GM18873 (cell line): Measurements from ENCODE around the gene AMZ1.
A peak's percentile ranks its signal among the peaks of the same experiment; 100 is the strongest.
"Not testable (repeated sequence)": the region's sequence is repeated elsewhere in the genome, so short reads cannot be mapped to it uniquely, and the experiment has no call there.

Experiments used
- ATAC-seq: cut with Tn5 transposase; IDR thresholded peaks from one replicate; pipeline ENCODE4 v1.9.1; 2021; ENCODE audit warnings: mild to moderate bottlenecking, moderate library complexity, moderate number of reproducible peaks; ENCODE audit not compliant: unreplicated experiment, low FRiP score

AMZ1 gene

GRCh38 chr7:2689343-2689847 is 1.4 kb downstream of the AMZ1 start:
- no peak for ATAC-seq

GRCh38 chr7:2689951-2690705 is 2.1 kb downstream of the AMZ1 start:
- ATAC-seq: no peak

- no peak for ATAC-seq
Observed at GRCh38 chr7:2691011-2691707, 3.2 kb downstream of the AMZ1 start.

- not testable (repeated sequence) for ATAC-seq
Observed at GRCh38 chr7:2691932-2692439, 4.0 kb downstream of the AMZ1 start.

DNA sequence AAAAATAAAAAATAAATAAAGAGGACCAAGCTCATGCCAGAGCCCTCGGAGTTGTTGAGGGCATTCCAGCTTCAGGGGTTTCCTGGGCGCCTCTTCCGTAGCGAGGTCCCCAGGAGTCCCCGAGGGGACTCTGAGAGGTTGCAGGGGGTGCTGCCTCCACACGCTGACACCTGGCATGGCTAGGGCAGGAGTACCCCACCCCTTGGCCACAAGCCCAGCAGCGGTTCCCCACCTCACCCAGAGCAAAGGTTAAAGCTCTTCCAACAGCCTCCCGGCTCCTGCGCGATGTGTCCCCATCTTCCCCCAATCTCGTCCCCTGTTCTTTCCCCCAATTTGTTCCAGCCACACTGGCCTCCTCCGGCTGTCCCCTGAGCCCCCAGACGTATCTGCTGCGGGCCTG is 4.5 kb downstream of the AMZ1 start:
- ATAC-seq: no peak

DNA sequence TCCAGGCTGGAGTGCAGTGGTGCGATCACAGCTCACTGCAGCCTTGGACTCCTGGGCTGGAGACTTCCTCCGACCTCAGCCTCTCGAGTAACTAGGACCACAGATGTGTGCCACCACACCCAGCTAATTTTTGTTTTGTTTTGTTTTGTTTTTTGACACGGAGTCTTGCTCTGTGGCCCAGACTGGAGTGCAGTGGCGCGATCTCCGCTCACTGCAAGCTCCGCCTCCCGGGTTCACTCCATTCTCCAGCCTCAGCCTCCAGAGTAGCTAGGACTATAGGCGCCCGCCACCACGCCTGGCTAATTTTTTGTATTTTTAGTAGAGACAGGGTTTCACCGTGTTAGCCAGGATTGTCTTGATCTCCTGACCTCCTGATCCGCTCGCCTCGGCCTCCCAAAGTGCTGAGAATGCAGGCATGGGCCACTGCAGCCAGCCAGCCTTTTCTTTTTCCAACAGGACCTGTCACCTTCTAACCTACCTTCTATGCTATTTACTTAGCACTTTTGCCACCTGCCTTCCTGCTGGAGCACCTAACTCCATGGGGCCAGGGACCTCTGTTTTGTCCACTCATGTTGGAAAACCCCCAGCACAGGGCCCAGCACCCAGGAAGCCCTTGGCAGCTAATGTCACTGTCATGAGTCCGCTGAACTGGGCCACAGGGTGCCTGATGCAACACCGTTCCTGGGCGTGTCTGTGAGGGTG is 5.6 kb downstream of the AMZ1 start:
- ATAC-seq: not testable (repeated sequence)

GRCh38 chr7:2694122-2694436 is 6.1 kb downstream of the AMZ1 start:
- ATAC-seq: not testable (repeated sequence)

DNA sequence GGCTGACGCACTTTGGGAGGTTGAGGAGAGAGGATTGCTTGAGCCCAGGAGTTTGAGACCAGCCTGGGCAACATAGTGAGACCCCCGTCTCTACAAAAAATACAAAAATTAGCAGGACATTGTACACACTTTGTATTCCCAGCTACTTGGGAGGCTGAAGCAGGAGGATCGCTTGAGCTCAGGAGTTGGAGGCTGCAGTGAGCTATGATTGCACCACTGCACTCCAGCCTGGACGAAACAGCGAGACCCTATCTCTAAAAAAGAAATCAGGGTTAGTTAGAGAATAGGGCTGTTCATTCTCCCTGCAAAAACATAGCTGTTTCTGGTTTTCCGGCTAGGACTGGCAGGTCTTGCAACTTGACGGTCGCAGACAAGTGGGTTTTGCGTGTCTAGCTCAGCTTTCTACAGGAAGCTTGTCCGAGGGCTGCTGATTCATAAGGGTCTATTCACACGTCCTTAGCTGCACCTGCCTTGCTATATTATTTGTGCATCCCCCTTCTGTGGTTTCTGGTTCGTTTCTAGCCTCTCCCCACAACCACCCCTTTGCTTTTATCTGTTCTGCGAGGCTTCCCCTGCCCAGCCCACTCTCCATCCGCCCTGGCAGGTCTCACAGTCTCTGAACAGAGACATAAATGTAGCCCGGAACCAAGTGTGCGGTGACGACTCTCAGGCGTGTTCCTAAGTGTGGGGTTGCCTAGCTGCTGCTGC is 10.7 kb downstream of the AMZ1 start:
- ATAC-seq: peak; percentile 91

- ATAC-seq: no peak
Observed at GRCh38 chr7:2699289-2699620, 11.3 kb downstream of the AMZ1 start.

- ATAC-seq: no peak
Observed at GRCh38 chr7:2700141-2700850, 12.3 kb downstream of the AMZ1 start.

- no peak for ATAC-seq
Observed at GRCh38 chr7:2701424-2701823, 13.4 kb downstream of the AMZ1 start.

GRCh38 chr7:2701832-2702593 is 14.0 kb downstream of the AMZ1 start:
- ATAC-seq: no peak

DNA sequence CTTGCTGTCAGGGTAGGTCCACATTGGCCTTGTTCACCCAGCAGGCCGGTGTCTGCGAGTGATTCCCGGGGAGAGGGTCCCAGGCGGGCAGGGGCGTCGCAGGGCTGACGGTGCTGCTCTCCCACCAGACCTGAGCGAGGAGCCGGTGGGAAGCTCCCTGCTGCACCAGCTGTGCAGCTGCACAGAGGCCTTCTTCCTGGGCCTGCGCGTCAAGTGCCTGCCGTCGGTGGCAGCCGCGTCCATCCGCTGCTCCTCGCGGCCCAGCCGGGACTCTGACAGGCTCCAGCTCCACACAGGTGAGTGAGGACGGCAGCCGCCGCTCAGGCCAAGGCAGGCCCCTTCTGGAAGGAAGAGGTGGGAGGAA is 14.6 kb downstream of the AMZ1 start:
- ATAC-seq: no peak

GRCh38 chr7:2705371-2706096 is 17.5 kb downstream of the AMZ1 start:
- ATAC-seq: no peak

DNA sequence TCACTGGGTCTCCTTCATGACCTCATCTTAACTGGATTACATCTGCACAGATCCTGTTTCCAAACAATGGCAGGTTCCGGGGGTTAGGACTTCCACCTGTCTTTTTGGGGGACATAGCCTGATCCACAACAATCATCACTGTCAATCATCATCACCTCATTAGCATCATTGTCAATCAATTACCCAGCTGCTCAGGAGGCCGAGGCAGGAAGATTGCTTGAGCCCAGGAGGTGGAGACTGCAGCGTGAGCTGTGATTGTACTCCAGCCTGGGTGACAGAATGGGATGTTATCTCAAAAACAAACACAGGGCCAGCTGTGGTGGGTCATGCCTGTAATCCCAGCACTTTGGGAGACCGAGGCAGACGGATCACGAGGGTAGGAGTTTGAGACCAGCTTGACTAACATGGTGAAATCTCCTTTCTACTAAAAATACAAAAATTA is 18.7 kb downstream of the AMZ1 start:
- no peak for ATAC-seq

GRCh38 chr7:2707481-2707880 is 19.5 kb downstream of the AMZ1 start:
- no peak for ATAC-seq

DNA sequence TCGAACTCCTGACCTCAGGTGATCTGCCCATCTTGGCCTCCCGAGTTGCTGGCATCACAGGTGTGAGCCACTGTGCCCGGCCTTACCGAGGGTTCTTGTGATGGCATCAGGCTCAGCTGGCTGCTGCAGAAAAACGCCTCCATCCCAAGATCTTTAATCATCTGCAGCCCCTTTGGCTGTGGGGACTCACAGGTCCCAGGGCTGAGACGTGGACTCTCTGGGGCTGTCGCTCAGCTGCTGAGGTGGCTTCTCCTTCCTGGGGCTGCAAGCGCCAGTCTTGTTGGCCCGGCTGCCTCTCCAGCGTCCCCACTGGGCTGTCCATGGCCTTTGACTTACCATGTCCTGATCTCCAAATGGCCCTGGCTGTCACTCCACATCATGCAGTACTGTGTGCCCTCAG is 20.0 kb downstream of the AMZ1 start:
- no peak for ATAC-seq

- ATAC-seq: no peak
Observed at GRCh38 chr7:2708547-2709310, 20.7 kb downstream of the AMZ1 start.
